ENCODE measurements around the gene TRAF1.

- no peak for TF ChIP-seq CTCF (conservative IDR thresholded peaks at IDR 0.05 in 1 of 2, IDR thresholded peaks at IDR 0.05 in 1 of 2; ENCODE audit: low read depth in 1 of 2, low read length in 2 of 2)
- no peak for TF ChIP-seq EZH2 (IDR thresholded peaks at IDR 0.05; ENCODE audit: low read length, missing control alignments)
Measured at GRCh38 chr9:120870206-120870605, 56.4 kb downstream of the TRAF1 start.
